Type B pancreatic cell (in vitro differentiated cells): ENCODE data around the gene RAPGEF6. TPM values are rescaled to one million over a fixed set of nuclear protein-coding genes. Genes with fewer than 3 reads are reported as not detected.

Experiments
- DNase-seq: peaks from one replicate; pipeline ENCODE4 v3.0.0; 2021; ENCODE audit warnings: mixed read lengths; ENCODE audit not compliant: unreplicated experiment; ENCODE audit errors: extremely low spot score
- H3K27ac Mint-ChIP-seq: 2 replicates; pipeline ENCODE4 v1.8.0; 2021; ENCODE audit warnings: mild to moderate bottlenecking, mixed read lengths
- H3K27me3 Mint-ChIP-seq: 2 replicates; pipeline ENCODE4 v1.8.0; 2021; ENCODE audit warnings: mixed read lengths
- H3K36me3 Mint-ChIP-seq: 2 replicates; pipeline ENCODE4 v1.8.0; 2021; ENCODE audit warnings: mixed read lengths
- H3K4me1 Mint-ChIP-seq: one replicate; pipeline ENCODE4 v1.8.0; 2021; ENCODE audit warnings: mixed read lengths; ENCODE audit not compliant: unreplicated experiment
- H3K4me3 Mint-ChIP-seq: 2 replicates; pipeline ENCODE4 v1.8.0; 2021; ENCODE audit warnings: mild to moderate bottlenecking, mixed read lengths
- H3K9me3 Mint-ChIP-seq: 2 replicates; pipeline ENCODE4 v1.8.0; 2021; ENCODE audit warnings: mixed read lengths
- CTCF ChIP-seq: fragments of 200-600 bp; sonication (generic); conservative IDR thresholded peaks from 2 replicates; pipeline ENCODE4 v1.5.0; 2021; ENCODE audit warnings: antibody characterized with exemption, mild to moderate bottlenecking
- total RNA-seq: library from RNA; stranded (reverse); gene quantifications from 2 replicates; pipeline ENCODE4 v1.2.1, GENCODE V29; 2021; ENCODE audit warnings: low replicate concordance

RAPGEF6 gene
- total RNA-seq, 1 donor from 2014 or later: 23.4 TPM

GRCh38 chr5:131460867-131461572 is 174.0 kb downstream of the RAPGEF6 start:
- no peak for DNase-seq
- Mint-ChIP-seq H3K36me3 (peaks cover 13% of the 10 kb centered on the region), H3K27ac (no peak overlapping the region), H3K27me3 (no peaks in the 10 kb centered on the region), H3K4me3 (no peak overlapping the region), H3K9me3 (no peaks in the 10 kb centered on the region), H3K4me1 (peaks cover 4% of the 10 kb centered on the region)
- TF ChIP-seq CTCF: no peak

GRCh38 chr5:131460133-131460532 is 174.9 kb downstream of the RAPGEF6 start:
- H3K36me3 Mint-ChIP-seq: peaks cover 13% of the 10 kb centered on the region
- no peak for TF ChIP-seq CTCF
- no peaks in the 10 kb centered on the region for H3K27me3 Mint-ChIP-seq
- H3K9me3 Mint-ChIP-seq: no peaks in the 10 kb centered on the region
- no peak overlapping the region for H3K27ac Mint-ChIP-seq
- no peak for DNase-seq
- H3K4me3 Mint-ChIP-seq: no peak overlapping the region
- peaks cover 4% of the 10 kb centered on the region for H3K4me1 Mint-ChIP-seq

GRCh38 chr5:131459216-131459615 is 175.8 kb downstream of the RAPGEF6 start:
- H3K36me3 Mint-ChIP-seq: peaks cover 22% of the 10 kb centered on the region
- no peak overlapping the region for H3K27ac Mint-ChIP-seq
- no peak for DNase-seq
- no peaks in the 10 kb centered on the region for H3K9me3 Mint-ChIP-seq
- no peak overlapping the region for H3K4me3 Mint-ChIP-seq
- TF ChIP-seq CTCF: no peak
- H3K27me3 Mint-ChIP-seq: no peaks in the 10 kb centered on the region
- peaks cover 4% of the 10 kb centered on the region for H3K4me1 Mint-ChIP-seq

GRCh38 chr5:131457193-131457592 is 177.8 kb downstream of the RAPGEF6 start:
- Mint-ChIP-seq H3K36me3 (peaks cover 20% of the 10 kb centered on the region), H3K27me3 (no peaks in the 10 kb centered on the region), H3K4me3 (no peak overlapping the region), H3K27ac (no peak overlapping the region), H3K4me1 (peaks cover 11% of the 10 kb centered on the region), H3K9me3 (no peaks in the 10 kb centered on the region)
- no peak for DNase-seq
- TF ChIP-seq CTCF: no peak

- TF ChIP-seq CTCF: no peak
- Mint-ChIP-seq H3K27me3 (no peaks in the 10 kb centered on the region), H3K36me3 (peaks cover 24% of the 10 kb centered on the region), H3K9me3 (no peaks in the 10 kb centered on the region), H3K4me3 (no peak overlapping the region), H3K27ac (no peak overlapping the region), H3K4me1 (peaks cover 8% of the 10 kb centered on the region)
- no peak for DNase-seq
Measured at GRCh38 chr5:131450941-131451340, 184.1 kb downstream of the RAPGEF6 start.
